ENCODE data around the gene ZPBP. TPM values are rescaled to one million over a fixed set of nuclear protein-coding genes. Genes with fewer than 3 reads are reported as not detected.

ZPBP gene
- total and polyA plus RNA-seq, 2 donors (not counting 1 experiment from before 2014, with no cell fraction given) = not detected

GRCh38 chr7:50037086-50037485, 56.0 kb downstream of the ZPBP start:
- H3K4me2 ChIP-seq (ENCODE audit: extremely low read depth, insufficient read depth, low read length) = no peak overlapping the region
- no peak overlapping the region for H3K4me3 ChIP-seq (replicated peaks in 1 of 4; ENCODE audit: control extremely low read depth in 1 of 4, insufficient read depth in 1 of 4, low read depth in 3 of 4, low read length in 4 of 4)
- TF ChIP-seq EZH2 (IDR thresholded peaks at IDR 0.05; ENCODE audit: low read length, missing control alignments) = no peak
- no peak for TF ChIP-seq CTCF (conservative IDR thresholded peaks at IDR 0.05 in 1 of 2, IDR thresholded peaks at IDR 0.05 in 1 of 2; ENCODE audit: low read depth in 1 of 2, low read length in 2 of 2)
- no peaks in the 10 kb centered on the region for H3K27me3 ChIP-seq (ENCODE audit: control insufficient read depth, insufficient read depth, low read length)
- no peak for DNase-seq (ENCODE audit: low read depth in 2 of 2)
- no peaks in the 10 kb centered on the region for H3K79me2 ChIP-seq (ENCODE audit: control insufficient read depth, insufficient read depth, low read length)
- no peak overlapping the region for H3K9ac ChIP-seq (ENCODE audit: insufficient read depth, low read length)
- no peaks in the 10 kb centered on the region for H3K4me1 ChIP-seq (ENCODE audit: control insufficient read depth, extremely low read depth, insufficient read depth, low read length)
- H2AFZ ChIP-seq (ENCODE audit: low read length) = no peak overlapping the region
- no peaks in the 10 kb centered on the region for H4K20me1 ChIP-seq (ENCODE audit: control insufficient read depth, extremely low read depth, insufficient read depth, low read length)
- H3K27ac ChIP-seq (ENCODE audit: insufficient read depth, low read length) = no peak overlapping the region
- no peaks in the 10 kb centered on the region for H3K36me3 ChIP-seq (ENCODE audit: control insufficient read depth, insufficient read depth, low read length)
- H3K9me3 ChIP-seq (ENCODE audit: control insufficient read depth, insufficient read depth, low read depth, low read length) = no peaks in the 10 kb centered on the region

GRCh38 chr7:50022991-50023390, 70.1 kb downstream of the ZPBP start:
- no peaks in the 10 kb centered on the region for H3K27me3 ChIP-seq (ENCODE audit: control insufficient read depth, insufficient read depth, low read length)
- no peak for DNase-seq (ENCODE audit: low read depth in 2 of 2)
- H2AFZ ChIP-seq (ENCODE audit: low read length) = no peak overlapping the region
- no peak overlapping the region for H3K4me2 ChIP-seq (ENCODE audit: extremely low read depth, insufficient read depth, low read length)
- H3K4me3 ChIP-seq (replicated peaks in 1 of 4; ENCODE audit: control extremely low read depth in 1 of 4, insufficient read depth in 1 of 4, low read depth in 3 of 4, low read length in 4 of 4) = no peak overlapping the region
- H3K27ac ChIP-seq (ENCODE audit: insufficient read depth, low read length) = no peak overlapping the region
- TF ChIP-seq CTCF (conservative IDR thresholded peaks at IDR 0.05 in 1 of 2, IDR thresholded peaks at IDR 0.05 in 1 of 2; ENCODE audit: low read depth in 1 of 2, low read length in 2 of 2) (no peak), EZH2 (IDR thresholded peaks at IDR 0.05; ENCODE audit: low read length, missing control alignments) (no peak)
- H3K9me3 ChIP-seq (ENCODE audit: control insufficient read depth, insufficient read depth, low read depth, low read length) = no peaks in the 10 kb centered on the region
- no peaks in the 10 kb centered on the region for H3K79me2 ChIP-seq (ENCODE audit: control insufficient read depth, insufficient read depth, low read length)
- no peaks in the 10 kb centered on the region for H4K20me1 ChIP-seq (ENCODE audit: control insufficient read depth, extremely low read depth, insufficient read depth, low read length)
- H3K4me1 ChIP-seq (ENCODE audit: control insufficient read depth, extremely low read depth, insufficient read depth, low read length) = no peaks in the 10 kb centered on the region
- H3K9ac ChIP-seq (ENCODE audit: insufficient read depth, low read length) = no peak overlapping the region
- no peaks in the 10 kb centered on the region for H3K36me3 ChIP-seq (ENCODE audit: control insufficient read depth, insufficient read depth, low read length)

- H3K9me3 ChIP-seq (ENCODE audit: control insufficient read depth, insufficient read depth, low read depth, low read length) = no peaks in the 10 kb centered on the region
- no peak for DNase-seq (ENCODE audit: low read depth in 2 of 2)
These were observed 70.6 kb downstream of the ZPBP start for GRCh38 chr7:50022451-50022850.

More at GRCh38 chr7:50022451-50022850, 70.6 kb downstream of the ZPBP start:
- Histone ChIP-seq H3K79me2 (ENCODE audit: control insufficient read depth, insufficient read depth, low read length) (no peaks in the 10 kb centered on the region), H3K36me3 (ENCODE audit: control insufficient read depth, insufficient read depth, low read length) (no peaks in the 10 kb centered on the region), H3K27me3 (ENCODE audit: control insufficient read depth, insufficient read depth, low read length) (no peaks in the 10 kb centered on the region), H3K4me3 (replicated peaks in 1 of 4; ENCODE audit: control extremely low read depth in 1 of 4, insufficient read depth in 1 of 4, low read depth in 3 of 4, low read length in 4 of 4) (no peak overlapping the region), H3K4me1 (ENCODE audit: control insufficient read depth, extremely low read depth, insufficient read depth, low read length) (no peaks in the 10 kb centered on the region), H3K9ac (ENCODE audit: insufficient read depth, low read length) (no peak overlapping the region), H4K20me1 (ENCODE audit: control insufficient read depth, extremely low read depth, insufficient read depth, low read length) (no peaks in the 10 kb centered on the region), H2AFZ (ENCODE audit: low read length) (no peak overlapping the region), H3K27ac (ENCODE audit: insufficient read depth, low read length) (no peak overlapping the region), H3K4me2 (ENCODE audit: extremely low read depth, insufficient read depth, low read length) (no peak overlapping the region)
- TF ChIP-seq EZH2 (IDR thresholded peaks at IDR 0.05; ENCODE audit: low read length, missing control alignments) (no peak), CTCF (conservative IDR thresholded peaks at IDR 0.05 in 1 of 2, IDR thresholded peaks at IDR 0.05 in 1 of 2; ENCODE audit: low read depth in 1 of 2, low read length in 2 of 2) (no peak)
